Brain pericyte (primary cell): ENCODE data around the gene OR2Z1.
"Not testable (repeated sequence)": the region's sequence is repeated elsewhere in the genome, so short reads cannot be mapped to it uniquely, and the experiment has no call there.

Experiments
- DNase-seq: peaks from one replicate; pipeline ENCODE4 v3.0.0-alpha.2; 2012; ENCODE audit warnings: low read depth, low spot score

The OR2Z1 gene

DNA sequence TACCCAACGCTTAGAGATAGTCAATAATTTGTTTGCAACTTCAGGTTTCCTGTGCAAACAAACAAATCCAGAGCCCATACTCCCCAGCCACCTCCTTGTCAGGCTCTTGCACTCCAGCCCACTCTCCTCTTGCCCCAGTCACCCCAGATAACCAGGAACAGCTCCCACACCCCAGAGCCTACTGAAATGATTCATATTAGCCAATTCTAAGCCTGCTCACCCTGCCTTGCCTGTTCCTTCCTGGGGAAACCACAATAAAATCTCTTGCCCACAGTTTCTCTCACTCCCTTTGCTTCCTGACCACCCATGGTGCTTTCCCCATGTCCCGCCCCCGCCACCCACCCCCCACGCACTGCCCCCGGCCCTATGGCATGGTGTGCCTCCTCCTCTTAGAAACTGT, 19.1 kb upstream of the OR2Z1 start:
- no peak for DNase-seq

DNA sequence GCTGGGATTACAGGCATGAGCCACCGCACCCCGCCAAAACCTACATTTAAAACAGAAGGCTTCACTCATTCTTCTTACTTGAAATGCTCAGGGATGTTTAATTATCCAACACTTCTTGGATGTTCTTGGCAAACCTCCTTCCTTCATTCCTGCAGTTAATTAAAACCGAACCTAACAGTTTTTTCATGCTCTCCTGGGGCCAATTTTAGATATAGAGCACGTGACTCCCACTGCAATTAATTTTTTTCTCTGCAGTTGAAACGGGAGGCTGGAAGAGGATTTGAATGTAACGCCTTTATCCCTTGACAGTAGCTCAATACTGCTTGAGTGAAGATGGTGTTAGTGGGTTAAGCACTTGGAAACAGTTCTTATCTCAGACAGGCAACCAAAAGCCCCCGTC, 18.2 kb upstream of the OR2Z1 start:
- no peak for DNase-seq

DNA sequence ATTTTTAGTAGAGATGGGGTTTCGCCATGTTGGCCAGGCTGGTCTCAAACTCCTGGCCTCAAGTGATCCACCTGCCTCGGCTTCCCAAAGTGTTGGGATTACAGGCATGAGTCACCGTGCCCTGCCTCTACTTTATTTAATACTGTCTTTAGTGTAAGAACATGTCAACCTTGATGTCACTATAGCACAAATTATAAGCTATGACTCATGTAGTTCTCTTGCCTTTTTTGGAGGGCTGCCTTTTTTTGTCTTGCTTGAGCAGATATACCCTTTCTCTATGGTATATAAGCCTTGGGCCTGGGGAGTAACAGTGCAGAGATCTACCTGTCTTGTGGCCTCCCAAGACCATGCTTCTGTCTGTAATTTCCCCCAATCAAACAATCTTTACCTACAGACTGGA, 16.1 kb upstream of the OR2Z1 start:
- not testable (repeated sequence) for DNase-seq

DNA sequence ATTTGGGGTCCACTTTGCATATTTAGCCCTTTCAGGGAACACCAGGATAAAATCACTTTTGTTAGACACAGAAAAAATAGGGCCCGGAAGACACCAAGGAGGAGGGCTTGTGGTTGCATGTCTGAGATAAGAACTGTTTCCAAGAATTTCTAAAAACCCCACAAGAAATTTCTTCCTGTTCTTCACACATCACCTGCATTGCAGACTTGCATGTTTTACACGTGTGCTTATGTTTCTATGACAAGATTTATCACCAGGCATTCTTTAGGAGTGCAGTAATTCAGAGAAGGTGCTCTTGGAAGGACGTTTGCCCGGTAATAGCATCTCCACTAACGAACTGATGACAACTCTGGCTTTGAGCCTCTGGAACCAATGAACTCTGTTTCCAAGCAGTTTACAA, 15.7 kb upstream of the OR2Z1 start:
- DNase-seq = no peak

DNA sequence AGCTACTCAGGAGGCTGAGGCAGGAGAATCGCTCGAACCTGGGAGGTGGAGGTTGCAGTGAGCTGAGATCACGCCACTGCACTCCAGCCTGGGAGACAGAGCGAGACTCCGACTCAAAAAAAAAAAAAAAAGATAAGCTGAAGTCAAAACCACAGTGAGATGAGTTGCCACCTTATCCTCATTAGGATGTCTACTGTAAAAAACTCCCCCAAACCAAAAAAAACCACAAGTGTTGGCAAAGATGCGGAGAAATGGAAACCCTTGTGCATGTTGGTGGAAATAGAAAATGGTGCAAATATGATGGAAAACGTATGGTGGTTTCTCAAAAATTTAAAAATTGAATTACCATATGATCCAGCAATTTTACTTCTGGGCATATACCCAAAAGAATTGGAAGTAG, 11.1 kb upstream of the OR2Z1 start:
- not testable (repeated sequence) for DNase-seq

DNA sequence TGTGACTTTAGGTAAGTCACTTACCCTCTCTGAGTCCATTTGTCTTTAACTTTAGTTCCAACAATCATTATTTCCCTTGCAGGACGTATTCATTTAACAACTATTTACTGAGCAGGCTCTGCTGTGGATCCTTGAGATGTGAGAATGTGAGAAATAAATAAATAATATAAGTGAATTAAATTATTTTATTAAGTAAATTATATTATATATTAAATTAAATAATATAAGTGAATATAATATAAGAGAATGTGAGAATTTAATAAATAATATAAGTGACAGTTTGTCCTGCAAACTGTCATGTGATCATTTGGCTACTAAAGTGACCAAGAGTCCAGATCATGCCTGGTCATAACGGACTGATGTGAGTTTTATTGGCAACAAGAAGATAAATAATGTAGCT, 598 bp downstream of the OR2Z1 start:
- DNase-seq = no peak

DNA sequence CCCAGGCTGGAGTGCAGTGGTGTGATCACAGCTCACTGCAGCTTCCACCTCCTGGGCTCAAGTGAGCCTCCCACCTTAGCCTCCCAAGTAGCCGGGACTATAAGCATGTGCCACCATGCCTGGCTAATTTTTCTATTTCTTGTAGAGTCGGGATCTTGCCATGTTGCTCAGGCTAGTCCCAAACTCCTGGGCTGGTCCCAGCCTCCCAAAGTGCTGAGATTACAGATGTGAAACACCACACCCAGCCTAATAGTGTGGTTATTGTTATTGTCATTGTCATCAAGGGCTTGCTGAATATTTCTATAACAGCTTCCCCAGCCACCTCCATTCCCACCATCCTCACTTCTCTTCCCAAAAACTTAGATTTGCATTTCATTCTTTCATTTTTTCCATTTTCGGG, 2.8 kb downstream of the OR2Z1 start:
- no peak for DNase-seq

DNA sequence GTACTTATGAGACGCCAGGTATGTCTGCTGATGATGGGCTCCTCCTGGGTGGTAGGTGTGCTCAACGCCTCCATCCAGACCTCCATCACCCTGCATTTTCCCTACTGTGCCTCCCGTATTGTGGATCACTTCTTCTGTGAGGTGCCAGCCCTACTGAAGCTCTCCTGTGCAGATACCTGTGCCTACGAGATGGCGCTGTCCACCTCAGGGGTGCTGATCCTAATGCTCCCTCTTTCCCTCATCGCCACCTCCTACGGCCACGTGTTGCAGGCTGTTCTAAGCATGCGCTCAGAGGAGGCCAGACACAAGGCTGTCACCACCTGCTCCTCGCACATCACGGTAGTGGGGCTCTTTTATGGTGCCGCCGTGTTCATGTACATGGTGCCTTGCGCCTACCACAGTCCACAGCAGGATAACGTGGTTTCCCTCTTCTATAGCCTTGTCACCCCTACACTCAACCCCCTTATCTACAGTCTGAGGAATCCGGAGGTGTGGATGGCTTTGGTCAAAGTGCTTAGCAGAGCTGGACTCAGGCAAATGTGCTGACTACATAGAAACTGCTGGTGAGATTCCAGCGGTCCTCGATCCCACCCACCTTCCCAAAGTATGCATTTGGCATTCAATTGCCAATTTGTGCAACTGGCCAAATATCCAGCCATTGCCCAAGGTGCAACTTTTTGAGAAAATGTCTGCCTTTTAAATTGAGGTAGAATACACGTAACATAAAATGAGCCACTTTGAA, 10.2 kb downstream of the OR2Z1 start:
- DNase-seq = no peak

DNA sequence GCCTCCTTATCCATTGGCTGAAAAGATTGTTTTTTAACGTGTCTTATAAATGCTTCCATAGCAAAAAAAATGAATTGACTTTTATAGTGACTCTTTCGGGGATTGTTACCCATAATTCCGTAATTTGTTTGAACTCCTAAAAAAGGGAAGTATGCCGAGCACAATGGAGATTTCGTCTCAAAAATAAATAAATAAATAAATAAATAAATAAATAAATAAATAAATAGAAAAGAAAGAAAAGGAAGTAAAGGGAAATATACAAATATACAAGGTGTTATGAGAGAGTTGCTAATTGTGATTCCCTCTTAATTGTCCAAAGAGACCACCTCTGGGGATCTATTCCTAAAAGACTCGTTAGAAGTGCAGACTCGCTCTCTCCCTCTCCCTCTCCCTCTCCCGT, 16.9 kb downstream of the OR2Z1 start:
- no peak for DNase-seq

DNA sequence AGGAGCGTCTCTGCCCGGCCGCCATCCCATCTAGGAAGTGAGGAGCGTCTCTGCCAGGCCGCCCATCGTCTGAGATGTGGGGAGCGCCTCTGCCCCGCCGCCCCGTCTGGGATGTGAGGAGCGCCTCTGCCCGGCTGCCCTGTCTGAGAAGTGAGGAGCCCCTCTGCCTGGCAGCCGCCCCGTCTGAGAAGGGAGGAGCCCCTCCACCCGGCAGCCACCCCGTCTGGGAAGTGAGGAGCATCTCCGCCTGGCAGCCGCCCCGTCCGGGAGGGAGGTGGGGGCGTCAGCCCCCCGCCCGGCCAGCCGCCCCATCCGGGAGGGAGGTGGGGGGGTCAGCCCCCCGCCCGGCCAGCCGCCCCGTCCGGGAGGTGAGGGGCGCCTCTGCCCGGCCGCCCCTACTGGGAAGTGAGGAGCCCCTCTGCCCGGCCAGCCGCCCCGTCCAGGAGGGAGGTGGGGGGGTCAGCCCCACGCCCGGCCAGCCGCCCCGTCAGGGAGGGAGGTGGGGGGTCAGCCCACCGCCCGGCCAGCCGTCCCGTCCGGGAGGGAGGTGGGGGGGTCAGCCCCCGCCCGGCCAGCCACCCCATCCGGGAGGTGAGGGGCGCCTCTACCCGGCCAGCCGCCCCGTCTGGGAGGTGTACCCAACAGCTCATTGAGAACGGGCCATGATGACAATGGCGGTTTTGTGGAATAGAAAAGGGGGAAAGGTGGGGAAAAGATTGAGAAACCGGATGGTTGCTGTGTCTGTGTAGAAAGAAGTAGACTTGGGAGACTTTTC, 18.0 kb downstream of the OR2Z1 start:
- DNase-seq = not testable (repeated sequence)

DNA sequence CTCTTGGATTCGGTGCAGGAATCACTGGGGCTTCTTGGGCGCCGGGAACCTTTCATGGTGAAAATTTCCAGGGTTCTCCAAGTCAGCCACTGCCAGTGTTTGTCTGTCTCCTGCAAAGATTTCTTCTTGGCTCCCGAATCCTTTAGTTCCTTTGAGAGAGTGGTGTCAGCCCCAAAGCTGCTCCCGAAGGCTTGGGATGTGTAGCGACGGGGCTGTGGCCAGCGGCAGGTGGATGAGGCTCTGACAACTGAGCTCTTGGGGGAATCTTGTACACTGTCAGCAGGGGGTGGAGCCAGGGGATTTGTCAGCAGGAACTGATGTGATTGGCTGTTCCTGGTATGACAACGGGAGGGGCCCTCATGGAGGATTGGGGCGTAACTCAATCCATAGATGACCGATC, 45.8 kb downstream of the OR2Z1 start:
- DNase-seq = not testable (repeated sequence)

DNA sequence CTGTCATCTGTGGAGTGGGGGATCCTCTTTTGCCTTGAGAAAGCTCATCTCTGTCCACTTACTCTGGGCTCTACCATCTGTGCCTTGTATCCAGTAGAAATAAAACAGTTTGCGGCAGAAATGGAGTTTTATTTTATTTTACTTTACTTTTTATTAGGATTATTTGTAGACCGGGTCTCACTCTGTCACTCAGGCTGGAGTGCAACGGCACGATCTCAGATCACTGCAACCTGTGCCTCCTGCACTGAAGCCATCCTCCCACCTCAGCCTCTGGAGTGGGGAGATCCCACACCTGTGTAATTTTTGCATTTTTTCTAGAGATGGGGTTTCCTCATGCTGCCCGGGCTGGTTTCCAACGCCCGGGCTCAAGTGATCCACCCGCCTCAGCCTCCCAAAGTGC, 47.8 kb downstream of the OR2Z1 start:
- not testable (repeated sequence) for DNase-seq

DNA sequence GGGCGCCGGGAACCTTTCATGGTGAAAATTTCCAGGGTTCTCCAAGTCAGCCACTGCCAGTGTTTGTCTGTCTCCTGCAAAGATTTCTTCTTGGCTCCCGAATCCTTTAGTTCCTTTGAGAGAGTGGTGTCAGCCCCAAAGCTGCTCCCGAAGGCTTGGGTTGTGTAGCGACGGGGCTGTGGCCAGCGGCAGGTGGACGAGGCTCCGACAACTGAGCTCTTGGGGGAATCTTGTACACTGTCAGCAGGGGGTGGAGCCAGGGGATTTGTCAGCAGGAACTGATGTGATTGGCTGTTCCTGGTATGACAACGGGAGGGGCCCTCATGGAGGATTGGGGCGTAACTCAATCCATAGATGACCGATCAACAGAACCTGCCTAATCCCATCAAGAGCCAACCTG, 52.2 kb downstream of the OR2Z1 start:
- not testable (repeated sequence) for DNase-seq
